K562 (cell line): ENCODE measurements around the gene SLC16A5. TPM values are rescaled to one million over a fixed set of nuclear protein-coding genes. Genes with fewer than 3 reads are reported as not detected.
A peak's percentile ranks its signal among the peaks of the same experiment; 100 is the strongest.

ENCODE experiments used
- ATF3 ChIP-seq, 2 experiments: fragments of 450-650 bp in 1 of 2; sonication (generic) in 1 of 2; formaldehyde crosslinking in 1 of 2; IDR thresholded peaks in 1 of 2; conservative IDR thresholded peaks in 1 of 2; 2 replicates each; pipeline versions ENCODE4 v1.6.1 to v1.8.1; 2016 to 2023; ENCODE audit warnings: mild to moderate bottlenecking in 2 of 2, moderate library complexity in 2 of 2, inconsistent platforms in 1 of 2, missing genetic modification reagents in 1 of 2
- CBFB ChIP-seq: sonication (generic); formaldehyde crosslinking; IDR thresholded peaks from 2 replicates; pipeline ENCODE4 v1.4.0; 2020; ENCODE audit warnings: mild to moderate bottlenecking, missing genetic modification reagents
- E2F6 ChIP-seq, 2 experiments: IDR thresholded peaks; 2 replicates each; pipeline ENCODE4 v1.6.1; 2011; ENCODE audit warnings: borderline replicate concordance in 1 of 2, control low read depth in 1 of 2, low read depth in 1 of 2, low read length in 1 of 2, mild to moderate bottlenecking in 1 of 2, mixed read lengths in 1 of 2, moderate library complexity in 1 of 2; ENCODE audit not compliant: insufficient read depth in 1 of 2, insufficient read length in 1 of 2, poor library complexity in 1 of 2, severe bottlenecking in 1 of 2; ENCODE audit errors: extremely low read depth in 1 of 2
- FOSL1 ChIP-seq: fragments of 200-800 bp; sonication (Bioruptor generic); conservative IDR thresholded peaks from 2 replicates; pipeline ENCODE4 v1.6.1; 2016; ENCODE audit warnings: missing genetic modification characterization, missing compliant biosample characterization
- FOXP4 ChIP-seq: sonication (generic); formaldehyde crosslinking; IDR thresholded peaks from 2 replicates; pipeline ENCODE4 v1.8.0; 2022; ENCODE audit warnings: mild to moderate bottlenecking, missing genetic modification reagents, borderline replicate concordance
- JUND ChIP-seq, 2 experiments: IDR thresholded peaks; 2 replicates in 1 of 2; 3 replicates in 1 of 2; pipeline ENCODE4 v1.6.1; 2011; ENCODE audit warnings: borderline replicate concordance in 2 of 2, low read depth in 2 of 2, low read length in 2 of 2, improper control_type of control experiment in 1 of 2, missing biosample characterization in 1 of 2, missing genetic modification characterization in 1 of 2, missing genetic modification reagents in 1 of 2
- KAT7 ChIP-seq: sonication (generic); formaldehyde crosslinking; IDR thresholded peaks from 2 replicates; pipeline ENCODE4 v1.8.0; 2022; ENCODE audit warnings: missing genetic modification reagents, mild to moderate bottlenecking, borderline replicate concordance
- KLF16 ChIP-seq: IDR thresholded peaks from 2 replicates; pipeline ENCODE4 v1.6.1; 2016; ENCODE audit warnings: antibody characterized with exemption
- MBD2 ChIP-seq: sonication (generic); IDR thresholded peaks from 2 replicates; pipeline ENCODE4 v1.6.1; 2016; ENCODE audit warnings: low read depth, borderline replicate concordance
- MYNN ChIP-seq, 2 experiments: sonication (generic); formaldehyde crosslinking in 1 of 2; IDR thresholded peaks; 2 replicates each; pipeline versions ENCODE4 v1.5.0 to v1.6.1; 2016 to 2020; ENCODE audit warnings: antibody characterized with exemption in 1 of 2, missing genetic modification reagents in 1 of 2
- NR2C2 ChIP-seq, 2 experiments: fragments of 200-800 bp in 1 of 2; sonication (Bioruptor generic) in 1 of 2; sonication (generic) in 1 of 2; formaldehyde crosslinking in 1 of 2; IDR thresholded peaks; 2 replicates each; pipeline versions ENCODE4 v1.6.1 to v1.8.0; 2016 to 2022; ENCODE audit warnings: mild to moderate bottlenecking in 1 of 2, missing compliant biosample characterization in 1 of 2, missing genetic modification characterization in 1 of 2, missing genetic modification reagents in 1 of 2
- SAFB ChIP-seq: fragments of 200-400 bp; formaldehyde crosslinking; IDR thresholded peaks from 2 replicates; pipeline ENCODE4 v1.6.1; 2017; ENCODE audit warnings: low read depth, low read length, borderline replicate concordance
- SMAD3 ChIP-seq: fragments of 450-650 bp; formaldehyde crosslinking; conservative IDR thresholded peaks from 2 replicates; pipeline ENCODE4 v1.4.0; 2020; ENCODE audit warnings: mild to moderate bottlenecking
- SMARCA4 ChIP-seq: fragments of 450-650 bp; IDR thresholded peaks from 2 replicates; pipeline ENCODE4 v1.6.1; 2016
- SPI1 ChIP-seq: IDR thresholded peaks from 2 replicates; pipeline ENCODE4 v1.6.1; 2011; ENCODE audit warnings: low read depth, low read length, control low read depth, borderline replicate concordance
- TAF15 ChIP-seq: fragments of 200-400 bp; formaldehyde crosslinking; IDR thresholded peaks from 2 replicates; pipeline ENCODE4 v1.6.1; 2017; ENCODE audit warnings: mild to moderate bottlenecking, low read depth, low read length, moderate library complexity
- THRAP3 ChIP-seq: fragments of 450-650 bp; IDR thresholded peaks from 2 replicates; pipeline ENCODE4 v1.6.1; 2016; ENCODE audit warnings: mild to moderate bottlenecking, inconsistent platforms, borderline replicate concordance
- polyA plus RNA-seq, 8 experiments: library from polyadenylated mRNA; depleted of rRNA in 4 of 8; stranded (reverse) in 5 of 8; unstranded in 3 of 8; fragments of >200 nt; fragmentation: Nextera tagmentation in 2 of 8; fragmentation: Illumina TruSeq in 1 of 8; extraction: Ambion mirVana in 2 of 8; extraction: Trizol in 1 of 8; gene quantifications; 2 replicates each; pipeline versions ENCODE4 v1.2.1 to v1.2.3, GENCODE V29; 2011 to 2014; ENCODE audit warnings: inconsistent platforms in 1 of 8, missing spikeins in 1 of 8
- total RNA-seq, 7 experiments: library from RNA; depleted of rRNA in 6 of 7; stranded (reverse); fragments of >200 nt in 6 of 7; fragmentation: Illumina TruSeq in 2 of 7; extraction: Trizol in 2 of 7; gene quantifications; 2 replicates each; pipeline versions ENCODE4 v1.2.1 to v1.2.3, GENCODE V29; 2011 to 2021; ENCODE audit warnings: low replicate concordance in 1 of 7
- TF ChIP-seq, protein P1 (sequence below): fragments of 250-450 bp; sonication (Bioruptor Pico); IDR thresholded peaks from 2 replicates; pipeline ENCODE4 v1.4.0; 2020; ENCODE audit warnings: mild to moderate bottlenecking

The SLC16A5 gene
- total and polyA plus RNA-seq, 9 of the 15 experiments (the other 6 are each of a cell fraction or from before 2014, with no cell fraction given), result 0.06 to 2.6 (median 0.91) TPM

- TF ChIP-seq NR2C2 (CRISPR knock-in tag; IDR thresholded peaks at IDR 0.05) (no peak), NR2C2 (tag; IDR thresholded peaks at IDR 0.05) (peak; percentile 34; the same call in 1 of the 2 replicates), SMARCA4 (0 out of 2 replicates have a peak, but pooled peaks have one; percentile 25), TAF15 (no peak), KLF16 (no peak), SMAD3 (CRISPR knock-in tag) (no peak), JUND (IDR thresholded peaks at IDR 0.05; ENCODE audit: borderline replicate concordance, low read depth, low read length) (0 out of 2 replicates have a peak, but pooled peaks have one; percentile 39), JUND (tag; IDR thresholded peaks at IDR 0.05; ENCODE audit: borderline replicate concordance, low read depth, low read length) (no peak; the same call in 2 of the 3 replicates), SAFB (no peak), MYNN (IDR thresholded peaks at IDR 0.05) (0 out of 2 replicates have a peak, but pooled peaks have one; percentile 42), MYNN (CRISPR knock-in tag; IDR thresholded peaks at IDR 0.05) (no peak), THRAP3 (no peak), E2F6 (IDR thresholded peaks at IDR 0.05; ENCODE audit: borderline replicate concordance in 1 of 2, extremely low read depth in 1 of 2, insufficient read depth in 1 of 2, insufficient read length in 1 of 2, low read depth in 1 of 2, low read length in 1 of 2, poor library complexity in 1 of 2, severe bottlenecking in 1 of 2) (no peak), FOSL1 (tag) (peak; percentile 70), CBFB (CRISPR knock-in tag) (no peak), ATF3 (IDR thresholded peaks at IDR 0.05) (peak; percentile 75), ATF3 (CRISPR knock-in tag; conservative IDR thresholded peaks at IDR 0.05) (no peak), FOXP4 (CRISPR knock-in tag) (no peak), MBD2 (no peak), SPI1 (peak; percentile 57; the same call in 1 of the 2 replicates), KAT7 (CRISPR knock-in tag) (0 out of 2 replicates have a peak, but pooled peaks have one; percentile 64)
- TF ChIP-seq, protein P1, sequence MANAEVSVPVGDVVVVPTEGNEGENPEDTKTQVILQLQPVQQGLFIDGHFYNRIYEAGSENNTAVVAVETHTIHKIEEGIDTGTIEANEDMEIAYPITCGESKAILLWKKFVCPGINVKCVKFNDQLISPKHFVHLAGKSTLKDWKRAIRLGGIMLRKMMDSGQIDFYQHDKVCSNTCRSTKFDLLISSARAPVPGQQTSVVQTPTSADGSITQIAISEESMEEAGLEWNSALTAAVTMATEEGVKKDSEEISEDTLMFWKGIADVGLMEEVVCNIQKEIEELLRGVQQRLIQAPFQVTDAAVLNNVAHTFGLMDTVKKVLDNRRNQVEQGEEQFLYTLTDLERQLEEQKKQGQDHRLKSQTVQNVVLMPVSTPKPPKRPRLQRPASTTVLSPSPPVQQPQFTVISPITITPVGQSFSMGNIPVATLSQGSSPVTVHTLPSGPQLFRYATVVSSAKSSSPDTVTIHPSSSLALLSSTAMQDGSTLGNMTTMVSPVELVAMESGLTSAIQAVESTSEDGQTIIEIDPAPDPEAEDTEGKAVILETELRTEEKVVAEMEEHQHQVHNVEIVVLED (CRISPR knock-in tag), result no peak
Measured at GRCh38 chr17:75088465-75089417, 987 bp downstream of the SLC16A5 start (continued).
